Stomach (tissue), 9 donors: ENCODE measurements around the gene KDM2B. TPM values are rescaled to one million over a fixed set of nuclear protein-coding genes. Genes with fewer than 3 reads are reported as not detected.

ENCODE experiments used
- DNase-seq, 2 donors: peaks; one replicate each; pipeline versions ENCODE4 v3.0.0 to v3.0.0-alpha.2; 2013 to 2019
- H3K27ac ChIP-seq, 5 donors: fragments of 200-600 bp in 4 of 5; sonication (generic) in 4 of 5; one replicate each; pipeline ENCODE4 v1.5.1; 2013 to 2019; ENCODE audit warnings: mild to moderate bottlenecking in 1 of 5, moderate library complexity in 1 of 5
- H3K27me3 ChIP-seq, 3 donors: fragments of 200-600 bp; sonication (generic); one replicate each; pipeline ENCODE4 v1.5.1; 2017 to 2019; ENCODE audit warnings: mixed run types in 1 of 3
- H3K36me3 ChIP-seq, 4 donors: fragments of 200-600 bp; sonication (generic); 1 replicate in 3 of 4; 2 replicates in 1 of 4; pipeline ENCODE4 v1.5.1; 2016 to 2019
- H3K4me1 ChIP-seq, 4 donors: fragments of 200-600 bp; sonication (generic); one replicate each; pipeline ENCODE4 v1.5.1; 2016 to 2019
- H3K4me3 ChIP-seq, 4 donors: fragments of 200-600 bp; sonication (generic) in 3 of 4; one replicate each; pipeline ENCODE4 v1.5.1; 2016 to 2019; ENCODE audit warnings: mild to moderate bottlenecking in 1 of 4
- H3K9me3 ChIP-seq, 4 donors: fragments of 200-600 bp; sonication (generic); one replicate each; pipeline ENCODE4 v1.5.1; 2016 to 2019
- CTCF ChIP-seq, 7 experiments: fragments of 450-650 bp in 4 of 7; fragments of 200-600 bp in 3 of 7; sonication (generic) in 3 of 7; IDR thresholded peaks; one replicate each; pipeline ENCODE4 v1.5.1; 2016 to 2019; ENCODE audit warnings: antibody characterized with exemption in 7 of 7, control low read depth in 2 of 7, mild to moderate bottlenecking in 1 of 7
- EP300 ChIP-seq: sonication (generic); formaldehyde crosslinking; IDR thresholded peaks from one replicate; pipeline ENCODE4 v1.6.1; 2017; ENCODE audit warnings: antibody characterized with exemption
- POLR2A ChIP-seq, 4 donors: fragments of 450-650 bp; IDR thresholded peaks; one replicate each; pipeline ENCODE4 v1.6.1; 2016; ENCODE audit warnings: antibody characterized with exemption in 4 of 4, control low read depth in 2 of 4, mild to moderate bottlenecking in 1 of 4, moderate library complexity in 1 of 4
- POLR2AphosphoS5 ChIP-seq, 3 donors: sonication (generic); formaldehyde crosslinking; IDR thresholded peaks; one replicate each; pipeline ENCODE4 v1.6.1; 2016; ENCODE audit warnings: antibody characterized with exemption in 3 of 3
- WGBS, 5 donors: extraction: QIAGEN DNeasy Blood & Tissue Kit in 3 of 5; methylation state at CpG; one replicate each; pipeline versions ENCODE4 v1.1.5 to v1.1.7; 2013 to 2018; 5-methylcytosine and 5-hydroxymethylcytosine counted together
- intact Hi-C: fragments of 100-400 bp; cut with DNase I; formaldehyde crosslinking; loops from one replicate; pipeline ENCODE4 v1.15.1; 2023; ENCODE audit warnings: low total_unique reads
- polyA plus RNA-seq, 3 donors: library from polyadenylated mRNA; stranded (reverse); fragments of 200-250 nt; gene quantifications; one replicate each; pipeline ENCODE4 v1.2.3, GENCODE V29; 2013
- total RNA-seq, 5 donors: library from RNA; depleted of rRNA; stranded (reverse); fragments of >200 nt; gene quantifications; one replicate each; pipeline versions ENCODE4 v1.1.0 to v1.2.3, GENCODE V29; 2014 to 2016
- donor health status: healthy with polysubstance abuse.
- donor health status: Bipolar disorder and iron deficiency.
- donor health status: healthy.

Gene KDM2B
- total and polyA plus RNA-seq, 8 donors = 5.8 to 72.8 (median 11.7) TPM

DNA sequence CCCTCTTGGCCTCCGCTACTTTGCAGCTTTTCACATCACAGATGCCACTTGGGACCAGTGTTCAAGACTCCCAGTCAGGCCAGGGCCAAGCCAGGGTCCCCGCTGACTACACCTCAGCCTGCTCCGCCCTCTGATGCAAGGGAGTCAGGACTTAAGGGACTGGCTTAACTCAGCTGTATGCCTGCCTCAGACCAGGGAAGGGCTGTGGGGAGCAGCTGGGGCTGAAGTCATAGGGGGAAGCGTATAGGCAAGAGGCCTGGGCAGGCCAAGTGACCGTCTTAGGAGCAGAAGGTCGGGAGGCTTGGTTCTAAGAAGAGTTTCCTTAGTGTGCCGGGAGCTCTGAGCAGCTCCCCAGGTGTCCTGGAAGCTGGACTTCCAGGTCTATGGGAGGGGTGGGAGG lies 21.9 kb downstream of the KDM2B start:
- Histone ChIP-seq H3K27ac (no peak overlapping the region), H3K27me3 (no peaks in the 10 kb centered on the region), H3K9me3 (no peaks in the 10 kb centered on the region), H3K36me3 (peaks cover 0 to 7% (median 0%) of the 10 kb centered on the region in 4 donors), H3K4me3 (no peak overlapping the region), H3K4me1 (peaks cover 0 to 4% (median 0%) of the 10 kb centered on the region in 4 donors)
- 92 to 99% (median 95%) methylated on average over 6 to 7 of the region's 7 CpGs for WGBS, 5 donors
- TF ChIP-seq POLR2AphosphoS5 (IDR thresholded peaks at IDR 0.05) = no peak
- no peak for TF ChIP-seq CTCF (IDR thresholded peaks at IDR 0.05)
- TF ChIP-seq EP300 = no peak
- no peak for TF ChIP-seq POLR2A (IDR thresholded peaks at IDR 0.05)
- no peak for DNase-seq
- intact Hi-C loops = no loop called here

DNA sequence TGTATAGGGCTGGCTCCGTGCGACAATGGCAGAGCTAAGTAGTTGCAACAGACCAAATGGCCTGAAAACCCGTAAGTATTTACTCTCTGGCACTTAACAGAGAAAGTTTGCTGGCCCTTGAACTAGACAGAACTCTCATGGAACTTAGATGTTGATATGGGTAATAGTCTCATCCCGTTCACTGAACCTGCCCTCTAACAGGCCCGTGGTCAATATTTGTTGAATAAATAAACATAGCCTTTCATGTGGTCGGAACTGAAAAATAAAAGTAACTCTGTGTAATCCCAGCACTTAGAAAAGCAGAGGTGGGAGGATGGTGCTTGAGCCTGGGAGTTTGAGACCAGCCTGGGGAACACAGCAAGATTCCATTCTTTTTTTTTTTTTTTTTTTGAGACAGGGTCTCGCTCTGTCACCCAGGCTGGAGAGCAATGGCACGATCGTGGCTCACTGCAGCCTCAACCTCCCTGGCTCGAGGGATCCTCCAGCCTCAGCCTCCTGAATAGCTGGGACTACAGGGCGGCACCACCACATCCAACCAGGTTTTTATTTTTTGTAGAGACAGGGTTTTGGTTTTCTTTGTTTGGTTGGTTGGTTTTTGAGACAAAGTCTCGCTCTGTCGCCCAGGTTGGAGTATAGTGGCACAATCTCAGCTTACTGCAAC lies 29.7 kb downstream of the KDM2B start:
- H3K27ac ChIP-seq = no peak overlapping the region
- 59 to 79% (median 72%) methylated on average over 12 to 13 of the region's 13 CpGs for WGBS, 5 donors
- H3K9me3 ChIP-seq = no peaks in the 10 kb centered on the region
- intact Hi-C loops = loop anchor here (5.0 kb wide), 1 partner anchor 126 kb away; no protein-coding TSS in a partner anchor
- TF ChIP-seq CTCF (IDR thresholded peaks at IDR 0.05) = no peak
- TF ChIP-seq POLR2AphosphoS5 (IDR thresholded peaks at IDR 0.05) = no peak
- no peak for TF ChIP-seq EP300
- no peak for TF ChIP-seq POLR2A (IDR thresholded peaks at IDR 0.05)
- H3K4me1 ChIP-seq = peaks cover 0 to 9% (median 3%) of the 10 kb centered on the region in 4 donors
- no peak overlapping the region for H3K4me3 ChIP-seq
- H3K27me3 ChIP-seq = no peaks in the 10 kb centered on the region
- no peak for DNase-seq
- H3K36me3 ChIP-seq = peaks cover 5 to 32% (median 26%) of the 10 kb centered on the region in 4 donors

- TF ChIP-seq POLR2A (IDR thresholded peaks at IDR 0.05) (no peak), CTCF (IDR thresholded peaks at IDR 0.05) (no peak), POLR2AphosphoS5 (IDR thresholded peaks at IDR 0.05) (no peak), EP300 (no peak)
- 88 to 95% (median 92%) methylated on average over 7 of the region's 7 CpGs for WGBS, 5 donors
- intact Hi-C loops = no loop called here
These were observed 31.7 kb downstream of the KDM2B start for GRCh38 chr12:121549075-121549474.

DNA sequence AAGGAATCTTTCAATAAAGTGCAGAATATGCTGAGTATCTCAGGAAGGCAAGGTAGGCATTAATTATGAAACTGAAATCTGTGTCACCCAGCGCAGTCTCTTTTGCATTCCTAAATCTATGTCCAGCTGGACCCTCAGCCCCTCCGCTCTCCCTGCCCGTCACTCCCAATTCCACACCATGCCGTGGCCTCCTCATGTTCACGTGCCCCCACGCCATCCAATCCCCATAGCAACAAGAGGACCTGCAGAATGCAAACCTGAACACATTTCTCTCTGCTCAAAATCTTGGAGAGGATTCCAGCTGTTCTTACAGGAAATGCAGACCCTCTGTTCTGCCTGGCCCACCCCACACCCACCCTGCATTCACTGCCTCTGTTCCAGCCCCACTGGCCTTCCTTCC lies 35.3 kb downstream of the KDM2B start:
- H3K9me3 ChIP-seq = no peaks in the 10 kb centered on the region
- H3K27ac ChIP-seq = no peak overlapping the region
- H3K4me3 ChIP-seq = no peak overlapping the region
- H3K27me3 ChIP-seq = no peaks in the 10 kb centered on the region
- WGBS, 5 donors = 90 to 97% (median 96%) methylated on average over 6 of the region's 6 CpGs
- intact Hi-C loops = no loop called here
- H3K4me1 ChIP-seq = no peaks in the 10 kb centered on the region
- DNase-seq = no peak
- H3K36me3 ChIP-seq = peaks cover 5 to 41% (median 30%) of the 10 kb centered on the region in 4 donors
- TF ChIP-seq POLR2A (IDR thresholded peaks at IDR 0.05) = no peak
- no peak for TF ChIP-seq POLR2AphosphoS5 (IDR thresholded peaks at IDR 0.05)
- no peak for TF ChIP-seq EP300
- TF ChIP-seq CTCF (IDR thresholded peaks at IDR 0.05) = no peak

More at GRCh38 chr12:121549075-121549474, 31.7 kb downstream of the KDM2B start:
- Histone ChIP-seq H3K27ac (no peak overlapping the region), H3K4me1 (peaks cover 0 to 9% (median 3%) of the 10 kb centered on the region in 4 donors), H3K27me3 (no peaks in the 10 kb centered on the region), H3K36me3 (peaks cover 5 to 41% (median 30%) of the 10 kb centered on the region in 4 donors), H3K4me3 (no peak overlapping the region), H3K9me3 (no peaks in the 10 kb centered on the region)
- no peak for DNase-seq
